ENCODE results near the gene AACS. TPM values are rescaled to one million over a fixed set of nuclear protein-coding genes. Genes with fewer than 3 reads are reported as not detected.

The AACS gene
- polyA plus RNA-seq, 3 donors, result 4.7 to 7.9 (median 5.1) TPM

- H3K27ac Mint-ChIP-seq, result no peak overlapping the region
- H3K4me3 Mint-ChIP-seq, result no peak overlapping the region
- no peak for TF ChIP-seq CTCF (IDR thresholded peaks at IDR 0.05)
- Histone ChIP-seq H3K4me1 (ENCODE audit: control insufficient read depth in 1 of 2, insufficient read depth in 2 of 2, low read length in 2 of 2) (no peaks in the 10 kb centered on the region), H3K9ac (ENCODE audit: insufficient read depth, low read length, poor library complexity, severe bottlenecking) (no peak overlapping the region), H3K9me3 (replicated peaks in 1 of 2; ENCODE audit: control insufficient read depth in 1 of 2, insufficient read depth in 1 of 2, low read length in 2 of 2) (no peaks in the 10 kb centered on the region), H3K36me3 (replicated peaks in 1 of 2; ENCODE audit: control insufficient read depth in 1 of 2, insufficient read depth in 2 of 2, low read length in 2 of 2) (no peaks in the 10 kb centered on the region), H3K27ac (ENCODE audit: low read depth in 1 of 2, low read length in 2 of 2) (no peak overlapping the region), H3K79me2 (ENCODE audit: insufficient read depth, low read length) (no peaks in the 10 kb centered on the region), H3K27me3 (ENCODE audit: control insufficient read depth in 2 of 2, insufficient read depth in 2 of 2, low read length in 2 of 2) (no peaks in the 10 kb centered on the region), H3K4me2 (replicated peaks; ENCODE audit: extremely low read depth, low read length, poor library complexity, severe bottlenecking) (no peak overlapping the region), H2AFZ (ENCODE audit: insufficient read depth, low read depth, low read length, poor library complexity, severe bottlenecking) (no peak overlapping the region), H4K20me1 (ENCODE audit: insufficient read depth, low read length) (no peaks in the 10 kb centered on the region), H3K4me3 (replicated peaks in 1 of 3; ENCODE audit: low read depth in 2 of 3, low read length in 3 of 3) (no peak overlapping the region)
- no peaks in the 10 kb centered on the region for H3K36me3 Mint-ChIP-seq
- 92% methylated on average over 4 of the region's 7 CpGs for WGBS (ENCODE audit: insufficient coverage)
- peaks cover 3 to 4% (median 4%) of the 10 kb centered on the region in 3 donors for H3K27me3 Mint-ChIP-seq (ENCODE audit: low read depth in 3 of 3)
- DNase-seq, result no peak
- no peaks in the 10 kb centered on the region for H3K4me1 Mint-ChIP-seq
- intact Hi-C loops (cut with micrococcal nuclease), result no loop called here
- peaks cover 0 to 14% (median 0%) of the 10 kb centered on the region in 7 donors for H3K9me3 Mint-ChIP-seq
Observed at GRCh38 chr12:125152463-125152862, 87.2 kb downstream of the AACS start.

- no peaks in the 10 kb centered on the region for H3K27me3 ChIP-seq (ENCODE audit: control insufficient read depth in 2 of 2, insufficient read depth in 2 of 2, low read length in 2 of 2)
- H3K36me3 ChIP-seq (replicated peaks in 1 of 2; ENCODE audit: control insufficient read depth in 1 of 2, insufficient read depth in 2 of 2, low read length in 2 of 2), result no peaks in the 10 kb centered on the region
- no peak overlapping the region for H3K4me2 ChIP-seq (replicated peaks; ENCODE audit: extremely low read depth, low read length, poor library complexity, severe bottlenecking)
- Mint-ChIP-seq H3K27me3 (ENCODE audit: low read depth in 3 of 3) (peaks cover 3 to 4% (median 4%) of the 10 kb centered on the region in 3 donors), H3K9me3 (peaks cover 0 to 21% (median 1%) of the 10 kb centered on the region in 7 donors), H3K4me1 (no peaks in the 10 kb centered on the region), H3K4me3 (no peak overlapping the region), H3K27ac (peak overlapping the region in 1 of 7 donors; percentile 35), H3K36me3 (no peaks in the 10 kb centered on the region)
- no peaks in the 10 kb centered on the region for H3K79me2 ChIP-seq (ENCODE audit: insufficient read depth, low read length)
- H4K20me1 ChIP-seq (ENCODE audit: insufficient read depth, low read length), result no peaks in the 10 kb centered on the region
- TF ChIP-seq CTCF (IDR thresholded peaks at IDR 0.05), result no peak
- intact Hi-C loops (cut with micrococcal nuclease), result no loop called here
- H3K27ac ChIP-seq (ENCODE audit: low read depth in 1 of 2, low read length in 2 of 2), result no peak overlapping the region
- H3K4me3 ChIP-seq (replicated peaks in 1 of 3; ENCODE audit: low read depth in 2 of 3, low read length in 3 of 3), result no peak overlapping the region
- no peak for DNase-seq
- no peaks in the 10 kb centered on the region for H3K4me1 ChIP-seq (ENCODE audit: control insufficient read depth in 1 of 2, insufficient read depth in 2 of 2, low read length in 2 of 2)
- no peak overlapping the region for H3K9ac ChIP-seq (ENCODE audit: insufficient read depth, low read length, poor library complexity, severe bottlenecking)
- H2AFZ ChIP-seq (ENCODE audit: insufficient read depth, low read depth, low read length, poor library complexity, severe bottlenecking), result no peak overlapping the region
- WGBS (ENCODE audit: insufficient coverage), result 90% methylated on average over 3 of the region's 6 CpGs
- H3K9me3 ChIP-seq (replicated peaks in 1 of 2; ENCODE audit: control insufficient read depth in 1 of 2, insufficient read depth in 1 of 2, low read length in 2 of 2), result no peaks in the 10 kb centered on the region
Observed at GRCh38 chr12:125155366-125155765, 90.1 kb downstream of the AACS start.
